HG02642 (cell line): ENCODE data around the gene POLE.

Source experiments
- ATAC-seq: cut with Tn5 transposase; IDR thresholded peaks from one replicate; pipeline ENCODE4 v1.9.1; 2021; ENCODE audit warnings: mild to moderate bottlenecking; ENCODE audit not compliant: unreplicated experiment, poor library complexity

The POLE gene

DNA sequence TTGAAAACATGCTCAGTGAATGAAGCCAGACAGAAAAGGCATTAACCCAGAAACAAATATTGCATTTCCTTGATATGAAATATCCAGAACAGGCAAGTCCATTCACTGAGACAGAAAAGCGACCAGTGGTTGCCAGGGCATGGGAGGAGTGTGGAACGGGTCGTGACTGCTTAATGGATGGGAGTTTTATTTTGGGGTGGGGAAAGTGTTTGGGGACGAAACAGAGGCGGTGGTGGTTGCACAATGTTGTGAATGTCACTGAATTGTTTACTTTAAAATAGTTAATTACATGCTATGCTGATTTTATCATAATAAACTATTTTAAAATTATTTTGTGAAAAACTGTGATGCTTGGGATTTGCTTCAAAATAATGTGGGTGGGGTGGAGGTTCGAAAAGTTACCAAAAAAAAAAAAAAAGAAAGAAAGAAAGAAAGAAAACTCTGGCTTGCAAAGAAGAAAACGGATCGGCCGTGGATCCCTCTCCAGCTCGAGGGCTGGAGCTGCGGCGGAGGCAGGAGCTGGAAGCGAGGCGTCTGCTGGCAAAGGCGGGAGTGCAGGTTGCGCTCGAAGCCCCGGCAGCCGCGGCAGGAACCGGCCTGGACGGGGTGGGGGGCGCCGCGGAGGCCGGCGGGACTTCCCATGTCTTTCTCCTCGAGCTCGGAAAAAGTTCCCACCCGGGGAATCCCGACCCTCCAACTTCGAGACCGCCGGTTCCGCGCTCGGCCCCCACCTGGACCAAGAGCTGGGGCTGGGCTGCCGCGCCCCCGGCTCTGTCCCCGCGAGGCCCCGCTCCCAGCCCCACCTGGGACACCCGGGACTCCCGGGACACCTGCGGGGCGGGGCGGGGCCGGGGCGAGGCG lies 69.1 kb downstream of the POLE start:
- ATAC-seq, result no peak

DNA sequence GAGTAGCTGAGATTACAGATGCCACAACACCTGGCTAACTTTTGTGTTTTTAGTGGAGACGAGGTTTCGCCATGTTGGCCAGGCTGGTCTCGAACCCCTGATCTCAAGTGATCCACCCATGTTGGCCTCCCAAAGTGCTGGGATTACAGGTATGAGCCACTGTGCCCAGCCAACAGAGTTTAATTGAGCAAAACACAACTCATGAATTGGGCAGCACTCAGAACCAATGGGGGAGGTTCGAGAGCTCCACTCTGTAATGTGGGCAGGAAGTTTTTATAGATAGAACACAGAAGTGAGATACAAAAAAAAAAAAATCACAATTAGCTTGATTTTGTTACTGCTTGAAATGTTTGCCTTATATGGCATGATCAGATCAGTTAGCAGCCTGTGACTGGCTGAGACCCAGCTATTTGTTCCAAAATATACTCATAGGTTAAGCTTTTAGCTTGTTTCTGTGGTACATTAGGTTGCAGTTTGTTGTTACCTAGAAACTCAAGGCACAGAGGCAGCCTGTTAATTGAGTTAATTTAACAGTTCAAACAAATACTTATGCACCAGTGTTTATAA lies 69.9 kb downstream of the POLE start:
- no peak for ATAC-seq

DNA sequence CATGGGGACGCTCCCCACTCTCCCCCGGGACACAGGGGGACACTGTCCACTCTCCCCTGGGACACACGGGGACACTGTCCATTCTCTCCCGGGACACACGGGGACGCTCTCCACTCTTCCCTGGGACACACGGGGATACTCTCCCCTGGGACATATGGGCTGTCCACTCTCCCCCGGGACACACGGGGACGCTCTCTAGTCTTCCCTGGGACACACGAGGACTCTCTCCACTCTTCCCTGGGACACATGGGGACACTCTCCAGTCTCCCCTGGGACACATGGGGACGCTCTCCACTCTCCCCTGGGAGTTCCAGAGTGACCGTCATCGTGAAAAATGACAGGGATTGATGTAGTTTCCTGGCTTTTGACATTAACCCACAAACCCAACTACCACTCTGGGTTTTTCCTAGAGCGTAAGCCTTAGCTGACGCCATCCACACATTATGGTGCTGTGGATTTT lies 71.5 kb downstream of the POLE start:
- no peak for ATAC-seq

DNA sequence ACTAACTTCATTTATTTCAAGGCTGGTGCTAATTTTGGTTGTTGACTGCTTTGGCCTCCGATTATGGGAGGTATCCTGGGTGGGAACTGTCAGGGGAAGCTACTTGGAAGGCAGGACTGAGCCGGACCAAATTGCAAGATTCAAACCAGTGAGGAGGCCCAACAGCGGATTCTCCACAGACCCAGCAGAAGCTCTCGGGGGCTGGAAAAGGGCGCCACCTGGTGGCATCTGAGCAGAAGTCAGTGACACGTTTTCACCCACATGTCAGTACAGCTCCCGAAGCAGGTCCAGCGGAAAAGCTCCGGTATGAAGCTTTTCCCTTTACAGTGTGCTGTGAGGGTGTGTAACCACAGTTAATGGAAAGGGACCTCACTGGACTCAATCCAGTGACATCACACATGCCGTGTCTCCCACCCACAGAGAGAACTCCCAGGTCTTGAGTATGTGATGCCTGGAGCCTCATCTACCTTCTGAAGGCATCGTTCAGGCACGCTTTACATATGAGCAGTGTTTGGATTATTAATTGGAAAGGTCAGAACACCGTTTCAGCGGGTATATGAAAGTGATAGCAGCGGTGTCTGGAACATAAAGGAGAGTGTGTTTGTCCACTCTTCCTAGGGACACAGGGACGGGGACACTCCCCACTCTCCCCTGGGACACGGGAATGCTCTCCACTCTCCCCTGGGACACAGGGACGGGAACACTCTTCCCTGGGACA lies 72.1 kb downstream of the POLE start:
- no peak for ATAC-seq

DNA sequence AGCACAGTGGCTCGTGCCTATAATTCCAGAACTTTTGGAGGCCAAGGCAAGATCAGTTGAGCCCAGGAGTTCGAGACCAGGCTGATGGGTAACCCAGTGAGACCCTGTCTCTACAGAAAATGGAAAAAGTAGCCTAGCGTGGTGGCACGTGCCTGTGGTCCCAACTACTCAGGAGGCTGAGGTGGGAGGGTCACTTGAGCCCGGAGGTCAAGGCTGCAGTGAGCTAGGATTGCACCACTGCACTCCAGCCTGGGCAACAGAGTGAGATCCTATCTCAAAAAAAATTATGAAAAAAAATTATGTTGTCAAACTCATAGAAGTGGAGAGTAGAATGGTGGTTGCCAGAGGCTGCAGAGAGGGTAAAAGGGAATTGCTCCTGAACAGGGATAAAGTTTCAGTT lies 73.1 kb downstream of the POLE start:
- ATAC-seq, result no peak

DNA sequence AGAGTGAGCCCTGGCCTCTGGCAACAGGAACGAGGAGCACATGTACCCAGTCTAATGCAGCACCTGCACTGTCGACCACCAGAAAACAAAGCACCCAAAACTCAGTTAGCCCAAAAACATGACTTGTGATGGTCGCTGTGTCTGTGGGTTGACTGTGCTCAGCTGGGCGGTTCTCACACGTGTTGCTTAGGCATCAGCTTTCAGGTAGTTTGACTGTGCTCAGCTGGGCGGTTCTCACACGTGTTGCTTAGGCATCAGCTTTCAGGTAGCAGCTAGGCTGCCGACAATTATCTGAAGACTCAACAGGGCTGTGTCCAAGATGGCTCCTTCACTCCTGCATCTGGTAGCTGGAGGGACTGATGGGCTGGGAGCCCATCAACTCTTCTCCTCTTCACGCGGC lies 75.5 kb downstream of the POLE start:
- ATAC-seq, result no peak

DNA sequence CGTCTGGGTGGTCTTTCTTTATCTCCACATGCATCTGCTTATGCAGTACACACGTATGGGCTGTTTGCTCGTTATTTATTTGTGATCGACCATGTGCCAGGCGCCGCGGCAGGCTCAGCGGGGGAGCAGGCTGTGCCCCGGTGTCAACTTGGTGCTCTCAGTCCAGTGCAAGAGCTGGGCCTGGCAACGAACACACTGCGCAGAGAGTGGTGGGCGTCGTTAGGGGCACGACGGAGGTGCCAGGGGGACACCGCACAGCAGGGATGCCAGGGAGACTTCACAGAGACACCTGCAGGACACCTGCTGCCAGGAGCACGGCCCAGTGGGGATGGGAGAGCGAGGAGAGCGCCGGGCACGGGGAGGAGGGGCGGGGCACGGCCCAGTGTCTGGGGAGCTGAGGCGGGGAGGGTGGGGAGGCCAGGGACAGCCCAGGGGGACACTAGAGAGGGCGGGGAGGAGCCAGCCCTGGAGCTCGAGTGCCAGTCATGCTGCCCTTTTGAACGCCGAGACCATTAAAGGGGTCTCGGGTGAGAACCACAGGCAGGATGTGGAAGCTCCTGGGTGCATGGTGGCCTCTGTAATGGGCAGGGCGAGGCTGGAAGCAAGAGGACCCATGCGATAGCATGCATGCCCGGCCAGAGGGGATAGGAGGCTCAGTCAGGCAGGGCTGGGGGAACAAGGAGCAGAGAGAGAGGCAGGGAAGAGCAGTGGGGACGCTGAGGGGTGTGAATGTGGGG lies 76.1 kb downstream of the POLE start:
- no peak for ATAC-seq

DNA sequence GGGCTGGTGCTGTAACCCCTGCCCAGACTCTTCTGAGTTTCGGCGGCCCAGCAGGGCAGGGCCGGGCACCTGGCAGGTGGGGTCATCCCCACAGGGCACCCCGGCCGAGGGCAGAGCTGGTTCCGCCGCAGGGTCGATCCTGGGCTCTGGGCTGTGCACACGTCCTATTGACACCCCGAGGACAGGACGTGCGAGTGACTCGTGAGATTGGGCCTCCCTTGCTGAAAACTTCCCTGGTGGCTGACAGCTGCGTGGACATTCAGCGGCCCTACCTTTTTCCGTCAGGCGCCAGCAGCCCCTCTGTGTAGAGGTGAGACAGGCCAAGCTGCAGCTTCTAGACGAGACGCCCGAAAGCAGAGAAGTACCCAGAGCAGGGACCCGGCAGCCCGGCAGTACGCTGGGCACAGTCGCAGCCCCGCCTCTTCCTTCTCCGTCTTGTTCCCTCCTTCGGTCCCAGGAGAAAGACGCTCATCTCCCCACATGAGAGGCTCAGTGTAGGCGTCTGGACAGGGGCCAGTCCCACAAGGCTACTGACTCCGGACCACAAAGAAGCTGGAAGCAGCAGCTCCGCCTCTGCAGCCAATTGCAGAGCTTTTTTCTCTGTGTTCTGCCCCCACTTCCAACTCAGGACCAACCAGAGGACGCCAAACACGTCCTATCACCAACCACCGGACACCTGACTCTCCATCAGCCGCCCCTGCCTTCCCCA lies 76.9 kb downstream of the POLE start, which contains the start of gene LRCOL1:
TSS of gene LRCOL1 (minus strand) at position 532 of the 709 bp plus-strand sequence. CDS start 4,331 bp downstream, outside the sequence.
- no peak for ATAC-seq

DNA sequence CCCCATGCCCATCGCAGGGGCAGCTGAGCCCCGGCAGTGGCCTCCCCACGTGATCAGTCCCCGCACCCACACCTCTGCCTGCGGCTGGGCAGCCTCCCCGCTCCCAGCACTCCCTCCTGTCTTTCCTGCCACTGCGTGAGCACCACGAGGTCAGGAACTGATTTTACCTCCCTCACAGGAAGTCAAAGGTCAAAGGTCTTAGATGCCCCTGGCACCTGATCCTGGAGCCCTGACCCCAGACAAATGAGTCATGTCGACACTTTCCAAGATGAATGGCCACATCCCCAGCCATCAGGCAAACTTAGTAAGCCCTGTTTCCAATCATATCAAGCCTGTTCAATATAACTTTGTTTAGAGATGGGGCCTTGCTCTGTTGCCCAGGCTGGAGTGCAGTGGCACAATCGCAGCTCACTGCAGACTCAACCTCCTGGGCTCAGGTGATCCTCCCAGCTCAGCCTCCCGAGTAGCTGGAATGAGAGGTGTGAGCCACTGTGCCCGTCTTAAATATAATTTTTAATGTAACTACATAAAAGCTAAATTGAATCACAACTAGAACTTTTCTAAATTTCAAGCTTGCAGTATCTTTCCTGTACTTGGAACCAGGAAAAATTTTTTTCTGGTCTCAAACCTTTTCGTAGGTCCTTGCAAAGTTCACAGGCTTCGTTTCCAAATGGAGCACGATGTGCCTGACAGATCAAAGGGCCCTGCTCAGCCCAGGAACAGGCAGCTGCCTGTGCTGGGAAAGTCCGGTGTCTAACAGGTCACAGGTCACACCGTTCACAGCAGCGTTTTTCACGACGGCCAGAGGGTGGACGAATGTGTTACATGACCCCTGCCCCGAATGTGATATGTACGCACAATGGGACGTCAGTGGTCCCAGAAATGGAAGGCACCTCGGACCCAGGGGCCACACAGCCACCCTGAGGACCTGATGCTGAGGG lies 78.6 kb downstream of the POLE start:
- no peak for ATAC-seq

DNA sequence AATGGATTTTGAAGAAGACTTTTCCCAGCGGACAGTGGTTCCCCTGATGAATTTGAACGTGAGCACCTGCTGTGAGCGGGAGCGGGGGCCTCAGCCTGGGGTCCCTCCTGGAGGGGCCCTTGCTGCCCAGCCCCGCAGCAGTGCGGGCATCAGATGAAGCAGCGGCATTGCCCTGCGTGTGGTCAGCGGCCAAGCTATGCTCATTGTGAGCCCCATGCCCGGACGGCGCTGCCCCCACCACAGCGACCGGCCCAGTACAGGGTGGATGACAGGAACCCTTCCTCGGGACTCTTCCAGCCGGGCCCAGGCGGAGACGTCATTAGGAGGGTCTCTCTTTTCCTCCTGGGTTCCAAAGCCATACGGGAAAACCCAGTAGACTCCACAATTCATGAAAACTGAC lies 80.2 kb downstream of the POLE start:
- ATAC-seq, result no peak

DNA sequence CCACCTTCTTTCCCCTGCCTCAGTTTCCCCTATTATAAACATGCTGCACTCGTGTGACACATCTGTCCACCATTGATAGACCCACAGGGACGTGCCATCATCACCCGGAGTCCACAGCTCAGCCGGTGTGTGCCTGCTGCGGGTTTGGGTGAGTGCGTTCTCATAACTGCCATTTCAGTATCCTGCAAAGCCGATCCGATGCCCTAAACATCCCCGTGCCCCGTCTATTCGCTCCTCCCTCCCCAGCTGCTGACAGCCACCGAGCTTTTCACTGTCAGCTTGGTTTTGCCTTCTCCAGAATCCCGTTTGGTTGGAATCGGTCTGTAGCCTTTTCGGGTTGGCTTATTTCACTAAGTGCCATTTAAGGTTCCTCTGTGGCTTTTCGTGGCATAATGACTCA lies 80.7 kb downstream of the POLE start:
- ATAC-seq, result no peak

DNA sequence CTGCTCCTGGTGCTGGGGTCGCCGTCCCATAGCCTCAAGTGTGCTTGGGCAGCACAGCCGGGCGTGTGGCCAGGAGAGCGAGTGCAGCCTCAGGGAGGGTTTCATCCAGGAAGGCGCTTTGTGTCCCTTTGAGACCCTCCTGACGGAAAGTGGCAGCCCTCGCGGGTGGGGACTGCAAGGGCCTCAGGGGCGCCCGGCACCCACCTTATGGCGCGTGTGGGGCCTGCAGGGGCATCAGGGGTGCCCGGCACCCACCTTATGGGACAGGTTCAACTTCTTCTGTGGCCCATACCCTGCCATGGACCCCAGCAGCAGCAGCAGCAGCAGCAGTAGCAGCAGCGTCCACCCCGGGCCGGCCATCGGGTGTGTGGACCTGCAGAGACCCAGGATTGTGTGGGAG lies 81.2 kb downstream of the POLE start:
- no peak for ATAC-seq

DNA sequence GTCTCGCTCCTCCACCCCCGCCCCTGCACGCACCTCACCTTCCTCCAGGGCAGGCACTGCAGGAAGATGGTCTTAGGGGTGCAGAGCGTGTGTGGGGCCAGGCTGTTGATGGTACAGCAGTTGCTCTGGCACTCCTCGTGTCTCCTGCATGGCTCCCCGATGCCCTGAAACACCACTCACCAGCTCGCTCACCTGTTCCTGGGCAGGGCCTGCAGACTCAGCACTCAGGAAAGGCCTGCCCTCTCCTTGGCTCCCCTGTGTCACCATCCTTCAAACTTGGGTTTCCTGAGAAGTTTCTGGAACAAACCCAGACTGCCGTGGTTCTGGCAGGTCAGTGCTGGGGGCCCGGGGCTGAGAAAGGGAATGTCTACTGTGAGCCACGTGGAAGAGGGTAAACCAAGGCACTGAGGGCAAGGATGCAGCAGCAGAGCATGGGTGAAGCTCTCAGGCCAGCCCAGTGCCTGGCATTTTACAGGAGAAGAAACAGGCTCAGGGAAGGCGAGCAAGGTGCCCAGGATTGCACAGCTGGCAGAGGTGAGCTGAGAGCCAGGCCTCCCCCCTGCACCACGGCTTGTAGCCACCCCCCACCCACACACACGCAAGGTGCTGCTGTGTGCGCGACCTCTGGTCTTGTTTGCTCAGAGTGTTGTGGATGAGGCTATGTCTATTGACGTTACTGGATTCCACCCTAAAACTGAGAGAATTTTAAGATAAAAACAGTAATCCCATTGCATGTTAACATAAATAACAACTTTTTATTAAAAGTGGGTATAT lies 82.3 kb downstream of the POLE start:
- no peak for ATAC-seq

DNA sequence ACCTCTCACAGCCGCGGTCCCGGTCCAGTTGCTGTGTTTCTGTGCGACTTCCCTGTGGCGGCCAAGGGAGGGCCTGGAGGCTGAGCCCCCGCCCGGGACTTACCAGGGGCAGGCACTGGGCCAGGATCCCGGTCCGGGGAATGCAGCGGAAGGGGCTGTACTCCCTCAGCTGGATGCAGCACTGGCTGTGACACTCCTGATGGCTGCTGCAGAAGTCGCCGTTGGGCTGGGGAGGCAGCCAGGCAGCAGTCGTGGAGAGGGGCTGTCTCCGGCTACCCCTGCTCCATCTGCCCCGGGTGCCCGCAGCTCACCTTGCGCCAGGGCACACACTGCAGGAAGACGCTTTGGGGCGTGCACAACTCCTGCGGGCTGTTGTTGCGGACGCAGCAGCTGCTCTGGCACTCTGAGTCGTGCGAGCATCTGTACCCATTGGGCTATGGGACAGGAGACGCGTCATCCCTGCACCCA lies 83.0 kb downstream of the POLE start:
- no peak for ATAC-seq

DNA sequence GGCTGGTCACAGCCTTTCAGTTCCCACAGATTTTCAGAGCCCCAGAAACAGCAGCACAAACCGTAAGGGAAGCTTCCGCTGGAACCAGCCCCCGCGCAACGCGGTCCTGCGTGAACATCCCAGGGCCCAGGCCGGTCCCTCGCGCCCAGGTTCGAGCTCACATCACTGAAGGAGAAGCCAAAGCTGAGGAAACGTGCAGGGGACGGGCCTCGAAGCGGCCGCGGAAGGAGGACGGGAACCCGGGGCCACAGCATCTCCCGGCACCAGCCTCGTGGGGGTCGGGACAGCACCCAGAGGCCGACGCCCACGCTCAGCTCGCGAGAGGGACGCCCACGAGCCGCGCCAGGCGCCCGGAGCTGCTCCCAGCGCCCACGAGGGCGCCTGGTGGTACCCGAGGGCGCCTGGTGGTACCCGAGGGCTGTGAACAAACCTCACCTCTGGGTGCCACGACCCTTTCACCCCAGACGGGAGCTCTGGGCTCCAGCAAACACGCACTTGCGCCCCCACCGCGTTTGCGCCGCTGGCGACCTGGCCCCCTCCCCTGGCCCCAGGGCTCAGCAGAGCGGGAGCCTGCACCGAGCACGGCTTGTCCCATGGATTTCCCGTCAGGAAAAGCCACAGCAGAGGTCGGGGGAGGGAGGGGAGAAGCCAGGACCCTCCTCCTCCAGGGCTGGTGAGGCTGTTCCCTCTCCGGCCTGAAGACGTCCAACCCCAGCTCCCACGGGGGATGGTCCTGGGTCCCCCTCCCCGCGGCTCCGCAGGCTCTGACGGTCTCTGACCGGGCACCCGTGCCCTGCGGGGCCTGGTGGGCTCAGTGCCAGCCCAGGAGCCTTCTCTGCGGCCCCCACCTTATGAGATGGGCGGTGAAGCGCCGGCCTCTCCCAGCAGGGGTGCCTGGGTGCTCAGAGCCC lies 83.6 kb downstream of the POLE start:
- no peak for ATAC-seq

DNA sequence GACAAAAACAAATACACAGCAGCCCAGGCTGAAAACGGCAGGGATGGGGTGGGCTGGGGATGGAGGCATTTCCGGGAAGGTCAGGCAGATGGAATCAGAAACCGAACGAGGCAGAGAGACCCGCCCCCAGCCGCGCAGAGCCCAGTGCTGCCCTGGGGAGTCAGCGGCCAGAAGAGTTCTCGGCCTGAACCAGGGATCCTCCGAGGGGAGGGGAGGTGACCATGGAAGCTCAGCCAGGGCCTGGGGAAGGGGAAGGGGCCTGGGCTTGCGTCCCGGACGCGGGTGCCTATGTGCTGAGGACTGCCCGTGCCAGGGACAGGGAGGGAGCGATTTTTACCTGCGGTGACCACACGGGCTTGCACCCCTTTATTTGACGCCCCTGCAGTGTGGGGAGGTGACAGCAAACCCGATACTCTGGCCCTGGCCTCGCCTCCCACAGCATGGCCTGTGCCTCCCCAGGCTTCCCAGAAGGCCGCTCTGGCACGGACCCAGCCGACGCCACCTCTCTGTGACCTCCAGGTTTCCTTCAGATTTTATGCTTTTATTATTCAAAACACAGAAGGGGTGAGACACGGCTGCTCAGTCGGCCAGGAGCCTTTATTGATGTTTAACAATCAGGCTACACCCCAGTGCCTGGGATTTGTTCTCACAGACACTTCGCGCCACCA lies 84.4 kb downstream of the POLE start:
- ATAC-seq, result no peak
